HG02678 (cell line): ENCODE data around the gene ALPK1.
A peak's percentile ranks its signal among the peaks of the same experiment; 100 is the strongest.

Experiments used
- ATAC-seq: cut with Tn5 transposase; IDR thresholded peaks from one replicate; pipeline ENCODE4 v1.9.1; 2021; ENCODE audit warnings: mild to moderate bottlenecking, moderate library complexity; ENCODE audit not compliant: unreplicated experiment

The ALPK1 gene

GRCh38 chr4:112325530-112325929 lies 28.4 kb downstream of the ALPK1 start:
- ATAC-seq: no peak

- ATAC-seq: peak; percentile 83
These were observed 31.0 kb downstream of the ALPK1 start for GRCh38 chr4:112327965-112328733.

GRCh38 chr4:112328734-112329130 lies 31.6 kb downstream of the ALPK1 start:
- ATAC-seq: no peak

- ATAC-seq: no peak
These were observed 32.7 kb downstream of the ALPK1 start for GRCh38 chr4:112329672-112330375.

GRCh38 chr4:112330921-112331320 lies 33.8 kb downstream of the ALPK1 start:
- no peak for ATAC-seq

- ATAC-seq: no peak
These were observed 35.2 kb downstream of the ALPK1 start for GRCh38 chr4:112332398-112332797.

GRCh38 chr4:112340023-112340422 lies 42.9 kb downstream of the ALPK1 start:
- no peak for ATAC-seq

GRCh38 chr4:112341033-112341432 lies 43.9 kb downstream of the ALPK1 start:
- ATAC-seq: no peak

- no peak for ATAC-seq
These were observed 46.3 kb downstream of the ALPK1 start for GRCh38 chr4:112343330-112344080.

- ATAC-seq: no peak
These were observed 51.5 kb downstream of the ALPK1 start for GRCh38 chr4:112348488-112349158.

GRCh38 chr4:112352736-112353135 lies 55.6 kb downstream of the ALPK1 start:
- no peak for ATAC-seq

- ATAC-seq: no peak
These were observed 58.5 kb downstream of the ALPK1 start for GRCh38 chr4:112355662-112356061.

- no peak for ATAC-seq
These were observed 60.3 kb downstream of the ALPK1 start for GRCh38 chr4:112357453-112357852.

GRCh38 chr4:112357897-112358296 lies 60.7 kb downstream of the ALPK1 start:
- no peak for ATAC-seq

GRCh38 chr4:112358415-112358814 lies 61.2 kb downstream of the ALPK1 start:
- no peak for ATAC-seq

- ATAC-seq: no peak
These were observed 62.0 kb downstream of the ALPK1 start for GRCh38 chr4:112358952-112359749.

GRCh38 chr4:112361181-112361791 lies 64.1 kb downstream of the ALPK1 start:
- ATAC-seq: peak; percentile 73

- ATAC-seq: no peak
These were observed 73.3 kb downstream of the ALPK1 start for GRCh38 chr4:112370466-112370865.

GRCh38 chr4:112371361-112371760 lies 74.2 kb downstream of the ALPK1 start:
- no peak for ATAC-seq

- no peak for ATAC-seq
These were observed 77.7 kb downstream of the ALPK1 start for GRCh38 chr4:112374850-112375249.
